Measurements from ENCODE around the gene TTC12. TPM values are rescaled to one million over a fixed set of nuclear protein-coding genes. Genes with fewer than 3 reads are reported as not detected.

The TTC12 gene
- total and polyA plus RNA-seq, 2 donors (not counting 3 experiments of a cell fraction or from before 2014, with no cell fraction given): 2.2 to 2.9 TPM

GRCh38 chr11:113319085-113319484 lies 4.7 kb downstream of the TTC12 start:
- no peaks in the 10 kb centered on the region for H3K36me3 ChIP-seq (ENCODE audit: control insufficient read depth in 2 of 2, extremely low read depth in 1 of 2, insufficient read depth in 2 of 2, low read length in 2 of 2)
- no peaks in the 10 kb centered on the region for H3K27me3 ChIP-seq (ENCODE audit: control insufficient read depth in 2 of 2, insufficient read depth in 2 of 2, low read length in 2 of 2)
- BruUV-seq (replicated peaks): no TSS peak
- no peak overlapping the region for H3K4me2 ChIP-seq (ENCODE audit: insufficient read depth, low read length)
- H3K9ac ChIP-seq (replicated peaks; ENCODE audit: extremely low read depth, insufficient read depth, low read length): no peak overlapping the region
- intact Hi-C loops (cut with micrococcal nuclease): no loop called here
- H3K4me1 ChIP-seq (ENCODE audit: control insufficient read depth, extremely low read depth, insufficient read depth, low read length): peaks cover under 1% of the 10 kb centered on the region
- TF ChIP-seq POLR2AphosphoS5 (IDR thresholded peaks at IDR 0.05; ENCODE audit: insufficient read depth, low read depth, low read length) (no peak), CTCF (IDR thresholded peaks at IDR 0.05; ENCODE audit: extremely low read depth in 1 of 2, insufficient read depth in 1 of 2, low read depth in 1 of 2, low read length in 2 of 2) (no peak), MYC (IDR thresholded peaks at IDR 0.05; ENCODE audit: low read depth, low read length) (no peak), EZH2 (IDR thresholded peaks at IDR 0.05; ENCODE audit: borderline replicate concordance, low read depth, low read length, severe bottlenecking) (no peak), MAX (IDR thresholded peaks at IDR 0.05; ENCODE audit: insufficient read depth, insufficient read length) (no peak), POLR2A (IDR thresholded peaks at IDR 0.05; ENCODE audit: low read depth, low read length) (no peak), FOS (IDR thresholded peaks at IDR 0.05; ENCODE audit: borderline replicate concordance, insufficient read depth, low read length) (no peak)
- POLR2A ChIA-PET: no interaction called here
- no peak overlapping the region for H3K4me3 ChIP-seq (replicated peaks in 1 of 3; ENCODE audit: insufficient read depth in 1 of 3, low read depth in 1 of 3, low read length in 3 of 3)
- no peak overlapping the region for H3K27ac ChIP-seq (ENCODE audit: insufficient read depth, low read depth, low read length)
- CTCF ChIA-PET: no interaction called here
- dilution Hi-C loops (cut with MboI; ENCODE audit: extremely low pct_ligation_motif_present, low sequenced_read_pairs): no loop called here
- FAIRE-seq: no peak
- H3K9me3 ChIP-seq (replicated peaks; ENCODE audit: control insufficient read depth, insufficient read depth, low read length): no peaks in the 10 kb centered on the region
- no peaks in the 10 kb centered on the region for H3K9me1 ChIP-seq (replicated peaks; ENCODE audit: control insufficient read depth, extremely low read depth, insufficient read depth, low read length)
- H3K79me2 ChIP-seq (ENCODE audit: control insufficient read depth, insufficient read depth, low read length): no peaks in the 10 kb centered on the region
- H4K20me1 ChIP-seq (replicated peaks; ENCODE audit: control insufficient read depth, extremely low read depth, insufficient read depth, low read length): no peaks in the 10 kb centered on the region
- DNase-seq (ENCODE audit: low read depth, low spot score): no peak
- H2AFZ ChIP-seq (ENCODE audit: low read depth, low read length): no peak overlapping the region
